ENCODE measurements around the gene CT45A1.
A peak's percentile ranks its signal among the peaks of the same experiment; 100 is the strongest.

- TF ChIP-seq AKNA (CRISPR knock-in tag; IDR thresholded peaks at IDR 0.05; ENCODE audit: borderline replicate concordance) = no peak
- TF ChIP-seq, protein P1, sequence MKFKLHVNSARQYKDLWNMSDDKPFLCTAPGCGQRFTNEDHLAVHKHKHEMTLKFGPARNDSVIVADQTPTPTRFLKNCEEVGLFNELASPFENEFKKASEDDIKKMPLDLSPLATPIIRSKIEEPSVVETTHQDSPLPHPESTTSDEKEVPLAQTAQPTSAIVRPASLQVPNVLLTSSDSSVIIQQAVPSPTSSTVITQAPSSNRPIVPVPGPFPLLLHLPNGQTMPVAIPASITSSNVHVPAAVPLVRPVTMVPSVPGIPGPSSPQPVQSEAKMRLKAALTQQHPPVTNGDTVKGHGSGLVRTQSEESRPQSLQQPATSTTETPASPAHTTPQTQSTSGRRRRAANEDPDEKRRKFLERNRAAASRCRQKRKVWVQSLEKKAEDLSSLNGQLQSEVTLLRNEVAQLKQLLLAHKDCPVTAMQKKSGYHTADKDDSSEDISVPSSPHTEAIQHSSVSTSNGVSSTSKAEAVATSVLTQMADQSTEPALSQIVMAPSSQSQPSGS (CRISPR knock-in tag; IDR thresholded peaks at IDR 0.05) = no peak
- TF ChIP-seq JUND (CRISPR knock-in tag; IDR thresholded peaks at IDR 0.05) = no peak
- no peak for TF ChIP-seq ATM (IDR thresholded peaks at IDR 0.05; ENCODE audit: borderline replicate concordance)
- TF ChIP-seq FOXJ3 (CRISPR knock-in tag; IDR thresholded peaks at IDR 0.05; ENCODE audit: borderline replicate concordance) = no peak
- TF ChIP-seq ZNF792 (CRISPR knock-in tag; IDR thresholded peaks at IDR 0.05) = no peak
- TF ChIP-seq PTBP1 (IDR thresholded peaks at IDR 0.05; ENCODE audit: low read depth, low read length, poor library complexity, severe bottlenecking) = no peak
- TF ChIP-seq ELF4 (CRISPR knock-in tag; IDR thresholded peaks at IDR 0.05; ENCODE audit: borderline replicate concordance) = no peak
- no peak for TF ChIP-seq CENPX (CRISPR knock-in tag; IDR thresholded peaks at IDR 0.05)
- TF ChIP-seq, protein P2, sequence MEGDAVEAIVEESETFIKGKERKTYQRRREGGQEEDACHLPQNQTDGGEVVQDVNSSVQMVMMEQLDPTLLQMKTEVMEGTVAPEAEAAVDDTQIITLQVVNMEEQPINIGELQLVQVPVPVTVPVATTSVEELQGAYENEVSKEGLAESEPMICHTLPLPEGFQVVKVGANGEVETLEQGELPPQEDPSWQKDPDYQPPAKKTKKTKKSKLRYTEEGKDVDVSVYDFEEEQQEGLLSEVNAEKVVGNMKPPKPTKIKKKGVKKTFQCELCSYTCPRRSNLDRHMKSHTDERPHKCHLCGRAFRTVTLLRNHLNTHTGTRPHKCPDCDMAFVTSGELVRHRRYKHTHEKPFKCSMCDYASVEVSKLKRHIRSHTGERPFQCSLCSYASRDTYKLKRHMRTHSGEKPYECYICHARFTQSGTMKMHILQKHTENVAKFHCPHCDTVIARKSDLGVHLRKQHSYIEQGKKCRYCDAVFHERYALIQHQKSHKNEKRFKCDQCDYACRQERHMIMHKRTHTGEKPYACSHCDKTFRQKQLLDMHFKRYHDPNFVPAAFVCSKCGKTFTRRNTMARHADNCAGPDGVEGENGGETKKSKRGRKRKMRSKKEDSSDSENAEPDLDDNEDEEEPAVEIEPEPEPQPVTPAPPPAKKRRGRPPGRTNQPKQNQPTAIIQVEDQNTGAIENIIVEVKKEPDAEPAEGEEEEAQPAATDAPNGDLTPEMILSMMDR (CRISPR knock-in tag; IDR thresholded peaks at IDR 0.05) = peak; percentile 51
- TF ChIP-seq, protein P3, sequence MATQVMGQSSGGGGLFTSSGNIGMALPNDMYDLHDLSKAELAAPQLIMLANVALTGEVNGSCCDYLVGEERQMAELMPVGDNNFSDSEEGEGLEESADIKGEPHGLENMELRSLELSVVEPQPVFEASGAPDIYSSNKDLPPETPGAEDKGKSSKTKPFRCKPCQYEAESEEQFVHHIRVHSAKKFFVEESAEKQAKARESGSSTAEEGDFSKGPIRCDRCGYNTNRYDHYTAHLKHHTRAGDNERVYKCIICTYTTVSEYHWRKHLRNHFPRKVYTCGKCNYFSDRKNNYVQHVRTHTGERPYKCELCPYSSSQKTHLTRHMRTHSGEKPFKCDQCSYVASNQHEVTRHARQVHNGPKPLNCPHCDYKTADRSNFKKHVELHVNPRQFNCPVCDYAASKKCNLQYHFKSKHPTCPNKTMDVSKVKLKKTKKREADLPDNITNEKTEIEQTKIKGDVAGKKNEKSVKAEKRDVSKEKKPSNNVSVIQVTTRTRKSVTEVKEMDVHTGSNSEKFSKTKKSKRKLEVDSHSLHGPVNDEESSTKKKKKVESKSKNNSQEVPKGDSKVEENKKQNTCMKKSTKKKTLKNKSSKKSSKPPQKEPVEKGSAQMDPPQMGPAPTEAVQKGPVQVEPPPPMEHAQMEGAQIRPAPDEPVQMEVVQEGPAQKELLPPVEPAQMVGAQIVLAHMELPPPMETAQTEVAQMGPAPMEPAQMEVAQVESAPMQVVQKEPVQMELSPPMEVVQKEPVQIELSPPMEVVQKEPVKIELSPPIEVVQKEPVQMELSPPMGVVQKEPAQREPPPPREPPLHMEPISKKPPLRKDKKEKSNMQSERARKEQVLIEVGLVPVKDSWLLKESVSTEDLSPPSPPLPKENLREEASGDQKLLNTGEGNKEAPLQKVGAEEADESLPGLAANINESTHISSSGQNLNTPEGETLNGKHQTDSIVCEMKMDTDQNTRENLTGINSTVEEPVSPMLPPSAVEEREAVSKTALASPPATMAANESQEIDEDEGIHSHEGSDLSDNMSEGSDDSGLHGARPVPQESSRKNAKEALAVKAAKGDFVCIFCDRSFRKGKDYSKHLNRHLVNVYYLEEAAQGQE (IDR thresholded peaks at IDR 0.05; ENCODE audit: borderline replicate concordance in 1 of 2, low read depth in 1 of 2, low read length in 2 of 2) = no peak
- TF ChIP-seq ARID2 (CRISPR knock-in tag; IDR thresholded peaks at IDR 0.05; ENCODE audit: borderline replicate concordance) = no peak
- TF ChIP-seq IKZF4 (CRISPR knock-in tag; IDR thresholded peaks at IDR 0.05; ENCODE audit: borderline replicate concordance, low read depth, not compliant biosample characterization) = no peak
- TF ChIP-seq YY1 (IDR thresholded peaks at IDR 0.05; ENCODE audit: insufficient read depth, insufficient replicate concordance, low read depth, low read length) = no peak
Observed at GRCh38 chrX:135740681-135741149, 27.3 kb downstream of the CT45A1 start.
